Activated CD4-positive, alpha-beta T cell treated with anti-CD3 and anti-CD28 coated beads, Interleukin-10, Interleukin-2, amounts not matched to agents 100 ng/mL and 50 ng/mL, durations not matched to agents 16 hours and 8 hours (primary cell): ENCODE measurements around the gene NOSIP.

Experiments used
- DNase-seq: peaks from one replicate; pipeline ENCODE4 v3.0.0-alpha.2; 2020

The NOSIP gene

GRCh38 chr19:49544154-49544553, 36.2 kb downstream of the NOSIP start:
- DNase-seq: no peak

DNA sequence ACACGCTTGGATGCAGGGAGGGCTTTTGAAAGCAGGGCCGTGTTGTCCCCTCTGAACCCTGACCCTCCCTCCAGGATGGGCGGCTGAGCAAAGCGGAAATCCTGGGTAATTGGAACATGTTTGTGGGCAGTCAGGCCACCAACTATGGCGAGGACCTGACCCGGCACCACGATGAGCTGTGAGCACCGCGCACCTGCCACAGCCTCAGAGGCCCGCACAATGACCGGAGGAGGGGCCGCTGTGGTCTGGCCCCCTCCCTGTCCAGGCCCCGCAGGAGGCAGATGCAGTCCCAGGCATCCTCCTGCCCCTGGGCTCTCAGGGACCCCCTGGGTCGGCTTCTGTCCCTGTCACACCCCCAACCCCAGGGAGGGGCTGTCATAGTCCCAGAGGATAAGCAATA, 37.3 kb downstream of the NOSIP start:
- DNase-seq: no peak

- DNase-seq: no peak
Observed at GRCh38 chr19:49542446-49542845, 37.9 kb downstream of the NOSIP start.

DNA sequence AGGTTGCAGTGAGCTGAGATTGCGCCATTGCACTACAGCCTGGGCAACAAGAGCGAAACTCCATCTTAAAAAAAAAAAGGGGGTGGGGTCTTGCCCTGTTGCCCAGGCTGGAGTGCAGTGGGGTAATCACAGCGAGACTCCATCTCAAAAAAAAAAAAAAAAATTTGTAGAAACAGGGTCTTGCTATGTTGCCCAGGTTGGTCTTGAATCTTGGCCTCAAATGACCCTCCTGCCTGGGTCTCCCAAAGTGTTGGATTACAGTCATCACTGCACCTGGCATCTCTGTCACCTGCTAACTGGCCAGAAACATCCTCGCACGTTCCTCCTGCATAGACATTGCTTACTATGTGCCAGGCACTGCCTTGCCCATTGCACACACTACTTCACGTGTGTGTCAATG, 38.4 kb downstream of the NOSIP start:
- no peak for DNase-seq

GRCh38 chr19:49539192-49539952, 41.0 kb downstream of the NOSIP start:
- no peak for DNase-seq

DNA sequence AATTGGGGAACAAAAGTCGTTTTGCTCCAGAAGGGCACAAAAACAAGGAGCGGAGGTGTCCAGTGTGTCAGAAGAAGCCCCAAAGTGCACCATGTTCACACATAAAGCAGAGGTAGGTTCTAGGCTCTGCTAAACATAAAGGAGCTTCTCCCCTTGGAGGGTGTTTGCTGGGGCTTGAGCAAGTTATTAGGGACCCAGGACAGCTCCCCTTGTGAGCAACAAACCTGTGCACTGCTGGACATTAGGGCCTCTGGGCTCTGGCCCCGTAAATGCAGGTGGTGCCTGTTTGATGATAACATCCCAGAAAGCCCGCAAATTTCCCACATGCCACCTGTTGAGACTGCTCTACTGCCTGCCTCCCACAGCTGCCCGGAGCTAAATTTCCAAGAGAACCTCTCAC, 41.7 kb downstream of the NOSIP start:
- no peak for DNase-seq

DNA sequence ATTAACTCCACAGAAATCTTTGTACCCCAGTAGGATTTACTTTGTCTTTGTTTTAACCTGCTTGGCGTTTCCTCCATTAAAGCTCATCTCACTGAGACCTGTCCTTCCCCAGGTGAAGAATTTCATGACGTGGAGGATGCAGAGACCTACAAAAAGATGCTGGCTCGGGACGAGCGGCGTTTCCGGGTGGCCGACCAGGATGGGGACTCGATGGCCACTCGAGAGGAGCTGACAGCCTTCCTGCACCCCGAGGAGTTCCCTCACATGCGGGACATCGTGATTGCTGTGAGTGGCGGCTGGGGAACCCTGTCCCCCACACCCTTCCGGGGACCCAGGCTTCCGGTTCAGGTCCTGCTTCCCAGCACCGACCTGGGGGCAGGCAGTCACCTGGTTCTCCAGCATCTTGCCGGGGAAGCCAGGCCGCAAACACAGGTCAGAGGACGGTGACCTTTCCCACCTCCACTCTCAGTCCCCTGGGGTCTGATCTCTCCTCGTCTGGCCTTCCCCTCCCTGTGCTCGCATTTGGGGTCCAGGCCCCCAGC, 43.4 kb downstream of the NOSIP start:
- DNase-seq: no peak

GRCh38 chr19:49534632-49535385, 45.5 kb downstream of the NOSIP start:
- DNase-seq: peak; percentile 24

- DNase-seq: peak; percentile 77
Observed at GRCh38 chr19:49533551-49534488, 46.5 kb downstream of the NOSIP start.

DNA sequence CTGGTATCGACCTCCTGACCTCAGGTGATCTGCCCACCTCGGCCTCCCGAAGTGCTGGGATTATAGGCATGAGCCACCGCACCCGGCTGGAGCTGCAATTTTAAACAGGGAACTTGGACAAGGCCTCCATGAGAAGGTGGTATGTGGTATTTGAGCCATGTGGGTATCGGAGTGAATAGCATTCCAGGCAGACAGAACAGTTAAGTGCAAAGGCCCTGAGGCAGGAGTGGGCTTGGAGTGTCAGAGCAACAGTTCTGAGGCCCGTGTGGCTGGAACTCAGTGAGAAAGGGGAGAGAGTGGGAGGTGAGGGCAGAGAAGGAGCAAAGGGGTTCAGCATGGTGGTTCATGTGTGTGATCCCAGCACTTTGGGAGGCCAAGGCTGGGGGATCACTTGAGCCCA, 49.6 kb downstream of the NOSIP start:
- no peak for DNase-seq

GRCh38 chr19:49528211-49528771, 52.1 kb downstream of the NOSIP start:
- DNase-seq: no peak

DNA sequence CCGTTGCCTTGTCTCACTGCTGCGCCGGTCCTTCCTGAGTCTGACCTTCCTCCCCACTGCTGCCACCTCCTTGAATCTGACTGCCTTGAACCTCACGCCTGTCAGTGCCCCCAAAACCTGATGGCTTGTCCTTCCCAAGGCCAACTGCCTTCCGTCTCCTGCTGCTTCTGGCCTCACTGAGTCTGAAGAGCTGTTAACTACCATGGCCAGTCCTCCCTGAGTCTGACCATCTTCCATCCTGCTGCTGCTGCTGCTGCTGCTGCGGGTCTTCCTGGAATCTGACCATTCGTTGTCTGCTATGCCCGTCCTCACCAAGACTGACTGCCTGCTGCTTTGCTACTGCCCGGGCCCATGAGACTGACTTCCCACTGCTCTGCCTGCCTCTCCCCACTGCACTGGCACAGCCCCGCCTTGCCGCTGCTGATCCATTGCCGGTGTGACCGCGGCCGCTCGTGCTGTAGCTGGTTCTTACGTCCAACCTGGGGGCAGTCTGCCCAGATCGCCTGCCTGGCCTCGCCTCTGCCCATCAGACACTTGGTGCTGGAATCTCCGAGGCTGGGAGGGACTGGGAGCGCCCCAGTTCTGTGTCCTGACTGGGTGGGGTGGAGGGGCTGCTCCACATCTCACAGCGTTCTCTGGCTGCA, 55.4 kb downstream of the NOSIP start:
- no peak for DNase-seq

- no peak for DNase-seq
Observed at GRCh38 chr19:49520705-49521319, 59.5 kb downstream of the NOSIP start.

GRCh38 chr19:49518033-49518432, 62.3 kb downstream of the NOSIP start:
- no peak for DNase-seq

GRCh38 chr19:49515767-49516166, 64.6 kb downstream of the NOSIP start:
- DNase-seq: no peak

- DNase-seq: no peak
Observed at GRCh38 chr19:49514151-49514550, 66.2 kb downstream of the NOSIP start.

DNA sequence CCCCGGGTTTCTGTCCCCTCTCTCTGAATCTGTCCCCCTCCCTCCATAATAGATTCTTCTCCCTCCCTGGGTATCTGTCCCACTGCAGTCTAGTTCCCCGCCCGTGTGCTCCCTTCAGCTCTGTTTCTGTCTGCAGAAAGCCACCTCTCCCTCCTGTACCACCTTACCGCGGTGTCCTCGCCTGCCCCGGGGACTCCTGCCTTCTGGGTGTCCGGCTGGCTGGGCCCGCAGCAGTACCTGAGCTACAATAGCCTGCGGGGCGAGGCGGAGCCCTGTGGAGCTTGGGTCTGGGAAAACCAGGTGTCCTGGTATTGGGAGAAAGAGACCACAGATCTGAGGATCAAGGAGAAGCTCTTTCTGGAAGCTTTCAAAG, 66.6 kb downstream of the NOSIP start:
- DNase-seq: no peak

- DNase-seq: peak; percentile 14
Observed at GRCh38 chr19:49512970-49513745, 67.2 kb downstream of the NOSIP start.

DNA sequence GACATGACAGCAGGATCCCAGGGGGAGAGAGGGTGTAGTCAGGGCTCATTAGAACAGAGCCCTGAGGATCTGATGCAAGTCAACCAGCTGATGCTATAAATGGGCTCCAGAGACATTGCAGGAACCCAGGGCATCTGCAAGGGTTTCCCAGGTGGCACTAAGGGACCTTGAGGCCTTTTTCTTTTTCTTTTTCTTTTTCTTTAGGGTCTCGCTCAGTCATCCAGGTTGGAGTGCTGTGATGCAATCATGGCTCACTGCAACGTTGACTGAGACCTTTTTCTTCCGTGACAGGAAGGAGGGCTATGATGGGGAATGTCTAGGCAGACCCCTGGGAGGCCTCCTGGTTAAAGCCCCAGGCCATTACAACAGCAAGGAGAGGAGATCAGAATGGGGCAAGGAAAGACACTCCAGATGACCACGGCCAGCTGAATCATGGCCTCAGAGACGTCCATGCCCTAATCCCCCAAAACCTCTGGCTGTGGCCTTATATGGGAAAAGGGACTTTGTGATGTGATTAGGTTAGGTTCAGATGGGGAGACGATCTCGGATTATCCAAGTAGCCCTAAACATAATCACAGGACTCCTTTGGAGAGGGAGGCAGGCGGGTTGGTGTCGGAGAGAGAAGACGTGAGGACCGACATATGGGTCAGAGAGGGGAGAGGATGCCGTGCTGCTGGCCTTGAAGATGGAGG, 72.4 kb downstream of the NOSIP start:
- no peak for DNase-seq

- peak; percentile 84 for DNase-seq
Observed at GRCh38 chr19:49506575-49507105, 73.7 kb downstream of the NOSIP start.
